Measurements from ENCODE around the gene SCCPDH. TPM values are rescaled to one million over a fixed set of nuclear protein-coding genes. Genes with fewer than 3 reads are reported as not detected.
"Not testable (repeated sequence)": the region's sequence is repeated elsewhere in the genome, so short reads cannot be mapped to it uniquely, and the experiment has no call there.

The SCCPDH gene
- 101 and 120 TPM in 2 replicates for total RNA-seq
- polyA plus RNA-seq (2012) = 53.9 TPM

GRCh38 chr1:246724016-246724730 lies at the start of gene SCCPDH:
Gene SCCPDH, plus strand, starts transcription at chr1:246724409. Its CDS starts 14 bp downstream, at chr1:246724423.
- DNase-seq (ENCODE audit: low read depth) = peak; percentile 85

- DNase-seq (ENCODE audit: low read depth) = peak; percentile 26
Observed at GRCh38 chr1:246677842-246678241, 46.4 kb upstream of the SCCPDH start.

- no peak for DNase-seq (ENCODE audit: low read depth)
Observed at GRCh38 chr1:246678816-246679793, 45.1 kb upstream of the SCCPDH start.

DNA sequence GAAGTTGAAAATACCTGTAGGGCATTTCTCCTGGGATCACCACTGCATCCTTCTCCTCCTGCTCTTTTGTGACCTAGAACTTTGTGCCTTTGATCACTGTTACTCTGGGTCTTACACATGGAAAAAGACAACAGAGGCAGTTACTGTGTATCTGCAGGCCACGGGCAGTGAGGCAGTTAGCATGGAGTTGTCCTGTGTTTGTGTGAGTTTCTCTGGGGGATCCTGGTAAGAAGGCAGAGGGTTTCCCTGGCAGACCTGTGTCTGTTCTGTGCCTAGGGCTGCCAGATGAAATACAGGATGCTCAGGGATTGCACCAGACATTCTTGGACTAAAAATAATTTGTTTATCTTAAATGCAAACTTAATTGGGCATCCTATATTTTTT lies 44.4 kb upstream of the SCCPDH start:
- peak; percentile 3 for DNase-seq (ENCODE audit: low read depth)

GRCh38 chr1:246680190-246680589 lies 44.0 kb upstream of the SCCPDH start:
- DNase-seq (ENCODE audit: low read depth) = peak; percentile 21

GRCh38 chr1:246680696-246681130 lies 43.5 kb upstream of the SCCPDH start:
- peak; percentile 96 for DNase-seq (ENCODE audit: low read depth)

DNA sequence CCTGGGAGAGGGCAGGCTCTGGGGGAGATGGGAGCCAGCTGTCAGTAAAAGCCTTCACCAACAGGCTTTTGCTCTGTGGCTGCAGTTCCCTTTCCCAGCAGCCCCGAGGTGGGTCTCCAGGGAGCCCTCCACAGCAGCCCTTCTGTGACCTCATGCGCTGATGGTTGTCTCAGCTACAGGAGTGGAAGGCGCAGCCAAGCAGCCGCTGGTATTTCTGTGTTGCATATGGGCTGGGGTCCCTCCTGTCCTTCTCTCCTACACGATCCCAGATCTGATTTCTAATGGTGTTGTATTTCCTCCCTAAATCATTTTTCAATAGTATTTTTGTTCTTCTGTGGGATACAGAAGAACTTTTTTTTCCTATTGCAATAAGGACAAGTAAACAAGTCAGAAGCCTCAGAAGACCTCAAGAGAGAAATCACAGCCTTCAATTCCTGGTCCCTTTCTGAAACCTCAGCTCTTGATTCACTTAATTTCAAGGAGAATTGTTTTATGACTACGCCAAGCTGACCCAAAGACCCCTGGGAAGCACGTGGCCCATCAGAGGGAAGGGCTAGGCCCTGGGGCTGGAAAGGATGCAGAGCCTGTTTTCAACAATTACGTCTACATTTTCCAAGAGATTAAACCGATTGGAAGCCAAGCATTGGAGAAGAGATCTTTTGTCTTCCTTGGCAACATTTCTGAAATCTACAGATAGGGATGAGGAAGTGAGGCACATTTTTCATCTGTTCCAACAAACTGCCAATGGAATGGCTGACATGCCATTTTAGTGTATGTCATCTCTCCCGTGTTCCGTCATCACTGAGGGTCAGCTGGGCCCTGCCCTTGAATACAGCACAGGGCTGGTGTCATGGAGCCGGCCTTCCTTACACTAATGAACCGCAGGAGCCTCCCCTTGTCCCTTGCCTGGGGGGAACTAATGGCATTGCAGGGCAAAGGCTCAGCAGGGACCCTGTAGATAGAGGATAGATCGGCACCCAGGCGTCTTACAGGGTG lies 42.0 kb upstream of the SCCPDH start:
- DNase-seq (ENCODE audit: low read depth) = peak; percentile 63

DNA sequence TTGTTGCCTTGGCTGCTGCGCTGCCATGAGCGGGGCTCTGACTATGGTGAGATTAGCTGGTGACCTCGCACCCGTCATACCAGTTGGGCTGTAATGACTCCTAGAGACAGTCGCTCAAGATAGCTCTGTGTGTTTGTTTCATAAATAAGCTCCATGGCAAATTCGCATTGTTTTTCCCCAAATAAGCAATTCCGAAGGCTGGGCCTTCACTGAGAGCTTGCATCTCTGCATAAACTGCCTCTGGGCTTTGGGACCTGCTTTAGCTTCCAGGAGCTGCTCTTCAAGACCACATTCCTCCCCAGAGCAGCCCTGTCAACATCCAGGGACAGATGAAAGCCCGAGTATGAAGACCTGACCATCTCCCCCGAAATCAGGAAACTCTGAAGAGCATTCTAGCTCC lies 40.7 kb upstream of the SCCPDH start:
- DNase-seq (ENCODE audit: low read depth) = no peak

DNA sequence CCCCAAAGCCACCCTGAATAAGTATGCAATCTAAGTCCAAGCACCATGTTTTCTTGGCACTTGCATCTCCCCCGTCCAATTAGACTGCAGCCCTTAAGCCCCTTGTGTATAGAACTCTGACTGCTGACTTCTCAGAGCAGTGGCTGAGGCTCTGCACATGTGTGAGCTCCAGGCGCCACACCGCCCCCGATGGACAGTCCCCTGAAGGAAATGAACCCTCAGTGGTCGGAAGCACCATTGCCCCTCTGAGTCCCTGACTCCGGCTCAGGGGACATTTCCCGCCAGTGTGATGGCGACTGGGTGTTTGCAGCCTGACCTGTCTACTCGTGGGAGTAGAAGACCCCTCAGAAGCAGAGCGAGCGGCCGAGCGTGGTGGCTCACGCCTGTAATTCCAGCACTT lies 37.2 kb upstream of the SCCPDH start:
- DNase-seq (ENCODE audit: low read depth) = no peak

- peak; percentile 84 for DNase-seq (ENCODE audit: low read depth)
Observed at GRCh38 chr1:246689409-246690008, 34.7 kb upstream of the SCCPDH start.

DNA sequence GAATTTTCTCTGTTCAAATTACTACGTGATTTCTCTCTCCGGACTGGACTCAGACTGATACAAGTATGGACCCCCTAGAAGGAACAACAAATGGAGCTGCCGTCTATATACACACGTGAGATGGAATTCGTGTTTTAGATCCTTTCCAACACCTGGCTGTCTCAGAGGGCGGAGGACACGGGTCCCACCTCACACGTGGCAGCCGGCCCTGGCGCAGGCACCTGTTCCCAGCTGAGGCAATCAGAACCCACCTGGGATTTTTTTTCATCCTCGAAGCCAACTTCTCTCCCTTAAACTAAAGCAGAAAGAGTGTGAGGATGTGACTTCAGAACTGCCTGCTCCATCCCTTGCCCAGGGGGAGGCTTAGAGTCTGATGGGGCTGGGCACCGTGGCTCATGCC lies 34.1 kb upstream of the SCCPDH start:
- no peak for DNase-seq (ENCODE audit: low read depth)

GRCh38 chr1:246691622-246692495 lies 32.4 kb upstream of the SCCPDH start:
- DNase-seq (ENCODE audit: low read depth) = no peak

DNA sequence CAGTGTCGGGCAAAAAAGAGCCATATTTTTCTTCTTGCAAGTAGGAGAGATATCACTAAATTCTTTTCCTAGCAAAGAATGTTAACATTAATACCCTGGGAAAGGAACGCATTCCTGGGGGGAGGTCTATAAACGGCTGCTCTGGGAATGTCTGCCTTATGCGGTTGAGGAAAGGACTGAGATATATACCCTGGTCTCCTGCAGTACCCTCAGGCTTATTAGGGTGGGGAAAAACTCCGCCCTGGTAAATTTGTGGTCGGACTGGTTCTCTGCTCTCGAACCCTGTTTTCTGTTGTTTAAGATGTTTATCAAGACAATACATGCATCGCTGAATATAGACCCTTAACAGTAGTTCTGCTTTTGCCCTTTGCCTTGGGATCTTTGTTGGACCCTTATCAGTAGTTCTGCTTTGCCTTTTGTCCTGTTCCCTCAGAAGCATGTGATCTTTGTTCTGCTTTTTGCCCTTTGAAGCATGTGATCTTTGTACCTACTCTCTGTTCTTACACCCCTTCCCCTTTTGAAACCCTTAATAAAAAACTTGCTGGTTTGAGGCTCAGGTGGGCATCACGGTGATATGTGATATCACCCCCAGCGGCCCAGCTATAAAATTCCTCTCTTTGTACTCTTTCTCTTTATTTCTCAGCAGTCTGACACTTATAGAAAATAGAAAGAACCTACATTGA lies 29.9 kb upstream of the SCCPDH start:
- DNase-seq (ENCODE audit: low read depth) = not testable (repeated sequence)

GRCh38 chr1:246695136-246695535 lies 29.1 kb upstream of the SCCPDH start:
- DNase-seq (ENCODE audit: low read depth) = no peak

DNA sequence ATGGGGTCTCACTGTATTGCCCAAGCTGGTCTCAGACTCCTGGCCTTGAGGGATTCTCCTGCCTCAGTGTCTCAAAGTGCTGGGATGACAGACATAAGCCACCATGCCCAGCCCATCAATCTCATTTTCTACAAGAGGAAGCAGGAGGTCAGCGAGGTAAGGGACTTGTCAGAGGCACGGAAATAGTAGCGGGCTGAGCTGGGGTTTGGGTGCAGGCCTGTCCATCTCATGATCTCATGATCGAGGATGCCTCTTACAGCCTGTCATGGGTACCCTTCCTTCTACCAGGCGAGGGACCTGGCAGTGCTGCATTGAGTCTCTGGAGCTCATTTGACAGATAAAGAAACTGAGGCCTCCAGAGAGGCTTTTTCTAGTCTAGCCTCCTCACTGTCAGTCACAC lies 28.5 kb upstream of the SCCPDH start:
- DNase-seq (ENCODE audit: low read depth) = no peak

DNA sequence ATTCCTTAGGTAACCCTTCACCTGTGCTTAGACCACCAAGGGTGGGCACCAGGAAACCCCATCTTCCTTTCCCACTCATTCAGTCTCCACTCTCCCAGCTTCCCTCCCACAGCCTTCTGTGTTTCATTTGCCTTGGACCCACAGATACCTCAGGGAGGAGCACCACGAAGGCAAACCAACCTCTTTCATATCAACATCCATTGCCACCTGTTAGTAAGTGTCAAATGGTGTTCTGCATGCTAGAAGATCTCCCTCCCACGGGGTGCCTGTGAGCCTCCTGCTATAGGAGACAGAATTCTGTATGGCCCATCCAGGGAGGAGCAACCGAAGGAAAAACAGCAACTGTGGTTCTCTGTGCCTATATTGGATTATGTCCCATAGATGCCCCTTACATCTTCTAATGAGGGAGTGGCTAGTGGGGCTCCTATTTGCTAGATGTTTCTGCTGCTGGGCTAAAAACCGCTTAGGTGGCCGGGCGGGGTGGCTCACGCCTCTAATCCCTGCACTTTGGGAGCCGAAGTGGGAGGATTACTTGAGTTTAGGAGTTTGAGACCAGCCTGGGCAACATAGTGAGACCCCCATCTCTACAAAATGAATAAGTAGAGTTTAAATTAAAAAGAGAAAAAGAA lies 25.6 kb upstream of the SCCPDH start:
- peak; percentile 82 for DNase-seq (ENCODE audit: low read depth)

- DNase-seq (ENCODE audit: low read depth) = peak; percentile 97
Observed at GRCh38 chr1:246699095-246699735, 25.0 kb upstream of the SCCPDH start.

- no peak for DNase-seq (ENCODE audit: low read depth)
Observed at GRCh38 chr1:246703581-246703980, 20.6 kb upstream of the SCCPDH start.
